ENCODE results near the gene RAD51B. TPM values are rescaled to one million over a fixed set of nuclear protein-coding genes. Genes with fewer than 3 reads are reported as not detected.

Gene RAD51B
- total RNA-seq, 1 experiment from 2014 or later: 20.0 TPM

DNA sequence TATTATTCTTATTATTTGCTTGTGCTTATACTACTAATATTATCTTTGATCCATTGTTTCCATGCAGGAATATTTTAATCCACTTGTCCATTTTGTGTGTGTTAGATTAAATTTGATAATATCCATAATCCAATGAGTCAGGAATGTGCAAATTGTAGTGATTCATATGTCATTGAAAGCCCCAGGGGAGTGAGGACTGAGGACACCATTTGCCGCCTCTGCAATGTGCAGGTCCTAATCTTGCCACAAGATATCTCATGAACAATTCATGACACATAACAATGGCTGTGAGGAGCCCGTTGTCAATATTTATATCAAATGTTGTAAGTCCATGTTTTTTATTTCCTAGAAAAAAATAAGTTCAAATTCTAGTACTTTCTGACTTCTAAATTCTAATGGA, 722.8 kb downstream of the RAD51B start:
- H3K4me3 ChIP-seq (replicated peaks in 1 of 2; ENCODE audit: low read depth in 1 of 2, low read length in 2 of 2): no peak overlapping the region
- no peaks in the 10 kb centered on the region for H3K27me3 ChIP-seq (ENCODE audit: insufficient read depth, low read length)
- no peak overlapping the region for H3K27ac ChIP-seq (ENCODE audit: low read depth, low read length)
- intact Hi-C loops (cut with micrococcal nuclease): no loop called here
- ChIA-PET POLR2A (no interaction called here), RAD21 (ENCODE audit: low non-redundant PET in 1 of 2, low total read pairs in 2 of 2, uncharacterized antibody in 2 of 2, unreplicated experiment in 2 of 2) (no interaction called here), CTCF (no interaction called here)
- peaks cover 46 to 67% of the 10 kb centered on the region in 2 experiments for H3K4me1 ChIP-seq (ENCODE audit: control insufficient read depth in 1 of 2, insufficient read depth in 2 of 2, low read length in 2 of 2)
- ATAC-seq: no peak
- H3K79me2 ChIP-seq (ENCODE audit: insufficient read depth, low read length): no peaks in the 10 kb centered on the region
- H3K9me3 ChIP-seq (ENCODE audit: control insufficient read depth in 1 of 2, insufficient read depth in 1 of 2, low read depth in 1 of 2, low read length in 2 of 2): no peaks in the 10 kb centered on the region
- no peak overlapping the region for H3K9ac ChIP-seq (ENCODE audit: low read length)
- no peak for DNase-seq (ENCODE audit: low read depth, low spot score)
- H3K9me2 ChIP-seq (ENCODE audit: insufficient read depth): no peaks in the 10 kb centered on the region
- H3K36me3 ChIP-seq (ENCODE audit: control insufficient read depth in 1 of 2, insufficient read depth in 2 of 2, low read length in 2 of 2): no peaks in the 10 kb centered on the region
- BruUV-seq (replicated peaks): no TSS peak
- TF ChIP-seq SRF (IDR thresholded peaks at IDR 0.05; ENCODE audit: low read depth) (no peak), POLR2A (IDR thresholded peaks at IDR 0.05; ENCODE audit: borderline replicate concordance, extremely low read depth, insufficient read depth, insufficient read length) (no peak), REST (IDR thresholded peaks at IDR 0.05; ENCODE audit: low read depth) (no peak), ELF1 (IDR thresholded peaks at IDR 0.05; ENCODE audit: borderline replicate concordance, low read depth) (no peak), CEBPB (IDR thresholded peaks at IDR 0.05; ENCODE audit: low read depth) (no peak), FOSL1 (IDR thresholded peaks at IDR 0.05; ENCODE audit: low read depth) (no peak), RAD21 (IDR thresholded peaks at IDR 0.05; ENCODE audit: low read depth) (no peak), EZH2phosphoT487 (IDR thresholded peaks at IDR 0.05; ENCODE audit: borderline replicate concordance) (no peak), TCF7L2 (IDR thresholded peaks at IDR 0.05; ENCODE audit: borderline replicate concordance, extremely low read depth, insufficient read depth, insufficient read length) (no peak), JUND (IDR thresholded peaks at IDR 0.05) (no peak), ZNF274 (IDR thresholded peaks at IDR 0.05; ENCODE audit: low read depth, low read length) (no peak), ATF3 (IDR thresholded peaks at IDR 0.05) (no peak), CBX3 (IDR thresholded peaks at IDR 0.05; ENCODE audit: low read depth) (no peak)
- TF ChIP-seq, protein P1, sequence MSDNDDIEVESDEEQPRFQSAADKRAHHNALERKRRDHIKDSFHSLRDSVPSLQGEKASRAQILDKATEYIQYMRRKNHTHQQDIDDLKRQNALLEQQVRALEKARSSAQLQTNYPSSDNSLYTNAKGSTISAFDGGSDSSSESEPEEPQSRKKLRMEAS (IDR thresholded peaks at IDR 0.05): no peak
- no peaks in the 10 kb centered on the region for H4K20me1 ChIP-seq (ENCODE audit: insufficient read depth)
- H2AFZ ChIP-seq (ENCODE audit: low read depth, low read length, poor library complexity, severe bottlenecking): no peak overlapping the region
- no peak overlapping the region for H3K4me2 ChIP-seq (ENCODE audit: low read length)

All from HCT116 (cell line).